Measurements from ENCODE around the gene KIF5C. TPM values are rescaled to one million over a fixed set of nuclear protein-coding genes. Genes with fewer than 3 reads are reported as not detected.

Gene KIF5C
- total and polyA plus RNA-seq, 4 donors = 0.06 to 0.25 (median 0.14) TPM

DNA sequence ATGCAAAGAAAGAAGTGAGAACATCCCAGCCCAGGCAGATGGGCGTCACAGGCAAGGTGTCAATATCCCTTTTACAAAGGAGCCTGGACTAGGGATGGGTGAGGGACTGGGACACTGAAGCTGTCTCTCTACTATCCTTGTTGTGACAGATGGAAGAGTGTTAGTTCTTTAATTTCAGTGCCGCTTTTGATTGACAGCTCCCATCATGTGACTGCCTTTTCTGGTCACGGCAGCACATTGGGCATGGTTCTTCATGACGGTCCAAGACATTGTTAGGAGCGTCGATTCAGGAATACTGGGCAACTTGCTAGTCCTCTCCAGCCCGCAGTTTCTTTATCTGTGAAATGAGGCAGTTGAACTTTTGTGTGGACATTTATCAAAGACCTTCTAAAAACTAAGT is 42.4 kb upstream of the KIF5C start (continued):
- TF ChIP-seq, protein P1, sequence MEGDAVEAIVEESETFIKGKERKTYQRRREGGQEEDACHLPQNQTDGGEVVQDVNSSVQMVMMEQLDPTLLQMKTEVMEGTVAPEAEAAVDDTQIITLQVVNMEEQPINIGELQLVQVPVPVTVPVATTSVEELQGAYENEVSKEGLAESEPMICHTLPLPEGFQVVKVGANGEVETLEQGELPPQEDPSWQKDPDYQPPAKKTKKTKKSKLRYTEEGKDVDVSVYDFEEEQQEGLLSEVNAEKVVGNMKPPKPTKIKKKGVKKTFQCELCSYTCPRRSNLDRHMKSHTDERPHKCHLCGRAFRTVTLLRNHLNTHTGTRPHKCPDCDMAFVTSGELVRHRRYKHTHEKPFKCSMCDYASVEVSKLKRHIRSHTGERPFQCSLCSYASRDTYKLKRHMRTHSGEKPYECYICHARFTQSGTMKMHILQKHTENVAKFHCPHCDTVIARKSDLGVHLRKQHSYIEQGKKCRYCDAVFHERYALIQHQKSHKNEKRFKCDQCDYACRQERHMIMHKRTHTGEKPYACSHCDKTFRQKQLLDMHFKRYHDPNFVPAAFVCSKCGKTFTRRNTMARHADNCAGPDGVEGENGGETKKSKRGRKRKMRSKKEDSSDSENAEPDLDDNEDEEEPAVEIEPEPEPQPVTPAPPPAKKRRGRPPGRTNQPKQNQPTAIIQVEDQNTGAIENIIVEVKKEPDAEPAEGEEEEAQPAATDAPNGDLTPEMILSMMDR (IDR thresholded peaks at IDR 0.05; ENCODE audit: low read depth, low read length, missing input control) = no peak

DNA sequence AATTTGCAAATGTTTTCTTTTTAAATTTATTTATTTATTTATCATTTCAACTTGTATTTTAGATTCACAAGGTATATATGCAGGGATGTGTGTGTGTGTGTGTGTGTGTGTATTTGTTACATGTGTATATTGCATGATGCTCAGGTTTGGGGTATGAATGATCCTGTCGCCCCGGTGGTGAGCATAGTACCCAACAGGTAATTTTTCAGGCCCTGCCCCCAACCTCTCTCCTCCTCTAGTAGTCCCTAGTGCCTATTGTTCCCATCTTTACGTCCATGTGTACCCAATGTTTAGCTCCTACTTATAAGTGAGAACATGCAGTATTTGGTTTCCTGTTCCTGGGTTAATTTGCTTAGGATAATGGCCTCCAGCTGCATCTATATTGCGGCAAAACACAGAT is 33.0 kb upstream of the KIF5C start:
- TF ChIP-seq EGR1 (IDR thresholded peaks at IDR 0.05; ENCODE audit: low read depth in 2 of 2) = no peak
- H3K4me1 ChIP-seq (ENCODE audit: control insufficient read depth in 4 of 4, insufficient read depth in 4 of 4, low read length in 3 of 4) = no peaks in the 10 kb centered on the region
- no peak for DNase-seq (ENCODE audit: low spot score)
- H3K4me3 ChIP-seq (ENCODE audit: low read depth in 1 of 3, low read length in 3 of 3) = no peak overlapping the region
- WGBS = 65% methylated on average over 4 of the region's 4 CpGs
- no peak overlapping the region for H3K27ac ChIP-seq (ENCODE audit: low read depth in 1 of 2, low read length in 2 of 2)
- H3K27me3 ChIP-seq (ENCODE audit: control insufficient read depth in 4 of 4, insufficient read depth in 4 of 4, low read length in 3 of 4) = no peaks in the 10 kb centered on the region
- no peaks in the 10 kb centered on the region for H3K36me3 ChIP-seq (ENCODE audit: control insufficient read depth in 4 of 4, insufficient read depth in 3 of 4, low read depth in 1 of 4, low read length in 3 of 4)
- no peak overlapping the region for H3K9ac ChIP-seq (ENCODE audit: low read depth in 1 of 2, low read length in 2 of 2)
- peaks cover 0 to 3% (median 0%) of the 10 kb centered on the region in 4 donors for H3K9me3 ChIP-seq (ENCODE audit: control insufficient read depth in 4 of 4, low read length in 3 of 4)

DNA sequence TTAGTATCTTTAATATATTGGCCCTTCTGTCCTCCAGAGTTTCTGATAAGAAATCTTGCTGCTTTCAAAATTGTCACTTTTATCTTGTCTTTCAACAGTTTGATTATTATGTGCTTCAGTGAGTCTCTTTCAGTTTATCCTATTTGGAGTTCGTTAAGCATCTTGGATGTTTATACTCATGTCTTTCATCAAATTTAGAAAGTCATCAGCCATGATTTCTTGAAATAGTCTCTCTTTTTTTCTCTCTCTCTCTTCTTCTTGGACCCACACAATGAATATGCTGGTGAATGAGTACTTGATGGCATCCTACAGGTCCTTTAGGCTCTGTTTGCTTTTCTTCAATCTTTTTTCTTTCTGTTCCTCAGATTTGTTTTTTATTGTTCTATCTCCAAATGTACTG is 26.9 kb upstream of the KIF5C start:
- Histone ChIP-seq H3K4me1 (ENCODE audit: control insufficient read depth in 4 of 4, insufficient read depth in 4 of 4, low read length in 3 of 4) (no peaks in the 10 kb centered on the region), H3K36me3 (ENCODE audit: control insufficient read depth in 4 of 4, insufficient read depth in 3 of 4, low read depth in 1 of 4, low read length in 3 of 4) (no peaks in the 10 kb centered on the region), H3K4me3 (ENCODE audit: low read depth in 1 of 3, low read length in 3 of 3) (no peak overlapping the region), H3K9me3 (ENCODE audit: control insufficient read depth in 4 of 4, low read length in 3 of 4) (peaks cover 0 to 3% (median 3%) of the 10 kb centered on the region in 4 donors), H3K27ac (ENCODE audit: low read depth in 1 of 2, low read length in 2 of 2) (no peak overlapping the region), H3K27me3 (ENCODE audit: control insufficient read depth in 4 of 4, insufficient read depth in 4 of 4, low read length in 3 of 4) (peaks cover 0 to 4% (median 0%) of the 10 kb centered on the region in 4 donors), H3K9ac (ENCODE audit: low read depth in 1 of 2, low read length in 2 of 2) (no peak overlapping the region)
- no peak for DNase-seq (ENCODE audit: low spot score)
- TF ChIP-seq HNF4G (IDR thresholded peaks at IDR 0.05) = no peak
- no peak for TF ChIP-seq SP1 (IDR thresholded peaks at IDR 0.05)
- TF ChIP-seq JUND (IDR thresholded peaks at IDR 0.05) = no peak
- no peak for TF ChIP-seq EGR1 (IDR thresholded peaks at IDR 0.05; ENCODE audit: low read depth in 2 of 2)
- TF ChIP-seq, protein P1 (IDR thresholded peaks at IDR 0.05; ENCODE audit: low read depth, low read length, missing input control) = no peak
- TF ChIP-seq, protein P2, sequence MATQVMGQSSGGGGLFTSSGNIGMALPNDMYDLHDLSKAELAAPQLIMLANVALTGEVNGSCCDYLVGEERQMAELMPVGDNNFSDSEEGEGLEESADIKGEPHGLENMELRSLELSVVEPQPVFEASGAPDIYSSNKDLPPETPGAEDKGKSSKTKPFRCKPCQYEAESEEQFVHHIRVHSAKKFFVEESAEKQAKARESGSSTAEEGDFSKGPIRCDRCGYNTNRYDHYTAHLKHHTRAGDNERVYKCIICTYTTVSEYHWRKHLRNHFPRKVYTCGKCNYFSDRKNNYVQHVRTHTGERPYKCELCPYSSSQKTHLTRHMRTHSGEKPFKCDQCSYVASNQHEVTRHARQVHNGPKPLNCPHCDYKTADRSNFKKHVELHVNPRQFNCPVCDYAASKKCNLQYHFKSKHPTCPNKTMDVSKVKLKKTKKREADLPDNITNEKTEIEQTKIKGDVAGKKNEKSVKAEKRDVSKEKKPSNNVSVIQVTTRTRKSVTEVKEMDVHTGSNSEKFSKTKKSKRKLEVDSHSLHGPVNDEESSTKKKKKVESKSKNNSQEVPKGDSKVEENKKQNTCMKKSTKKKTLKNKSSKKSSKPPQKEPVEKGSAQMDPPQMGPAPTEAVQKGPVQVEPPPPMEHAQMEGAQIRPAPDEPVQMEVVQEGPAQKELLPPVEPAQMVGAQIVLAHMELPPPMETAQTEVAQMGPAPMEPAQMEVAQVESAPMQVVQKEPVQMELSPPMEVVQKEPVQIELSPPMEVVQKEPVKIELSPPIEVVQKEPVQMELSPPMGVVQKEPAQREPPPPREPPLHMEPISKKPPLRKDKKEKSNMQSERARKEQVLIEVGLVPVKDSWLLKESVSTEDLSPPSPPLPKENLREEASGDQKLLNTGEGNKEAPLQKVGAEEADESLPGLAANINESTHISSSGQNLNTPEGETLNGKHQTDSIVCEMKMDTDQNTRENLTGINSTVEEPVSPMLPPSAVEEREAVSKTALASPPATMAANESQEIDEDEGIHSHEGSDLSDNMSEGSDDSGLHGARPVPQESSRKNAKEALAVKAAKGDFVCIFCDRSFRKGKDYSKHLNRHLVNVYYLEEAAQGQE (IDR thresholded peaks at IDR 0.05) = no peak
- TF ChIP-seq RAD21 (IDR thresholded peaks at IDR 0.05) = no peak
- TF ChIP-seq, protein P3, sequence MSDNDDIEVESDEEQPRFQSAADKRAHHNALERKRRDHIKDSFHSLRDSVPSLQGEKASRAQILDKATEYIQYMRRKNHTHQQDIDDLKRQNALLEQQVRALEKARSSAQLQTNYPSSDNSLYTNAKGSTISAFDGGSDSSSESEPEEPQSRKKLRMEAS (IDR thresholded peaks at IDR 0.05) = no peak
- TF ChIP-seq, protein P4, sequence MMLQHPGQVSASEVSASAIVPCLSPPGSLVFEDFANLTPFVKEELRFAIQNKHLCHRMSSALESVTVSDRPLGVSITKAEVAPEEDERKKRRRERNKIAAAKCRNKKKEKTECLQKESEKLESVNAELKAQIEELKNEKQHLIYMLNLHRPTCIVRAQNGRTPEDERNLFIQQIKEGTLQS (IDR thresholded peaks at IDR 0.05) = no peak
- no peak for TF ChIP-seq TAF1 (conservative IDR thresholded peaks at IDR 0.05)
- TF ChIP-seq GABPA (IDR thresholded peaks at IDR 0.05 in 1 of 2, conservative IDR thresholded peaks at IDR 0.05 in 1 of 2) = no peak
- TF ChIP-seq YY1 (IDR thresholded peaks at IDR 0.05) = no peak
- no peak for TF ChIP-seq NR2F2 (IDR thresholded peaks at IDR 0.05)
- TF ChIP-seq HNF4A (conservative IDR thresholded peaks at IDR 0.05) = no peak
- no peak for TF ChIP-seq FOXA1 (IDR thresholded peaks at IDR 0.05)
- WGBS = 81% methylated on average over 1 of the region's 1 CpG
